Measurements from ENCODE around the gene OR11G2.

OR11G2 gene, protein sequence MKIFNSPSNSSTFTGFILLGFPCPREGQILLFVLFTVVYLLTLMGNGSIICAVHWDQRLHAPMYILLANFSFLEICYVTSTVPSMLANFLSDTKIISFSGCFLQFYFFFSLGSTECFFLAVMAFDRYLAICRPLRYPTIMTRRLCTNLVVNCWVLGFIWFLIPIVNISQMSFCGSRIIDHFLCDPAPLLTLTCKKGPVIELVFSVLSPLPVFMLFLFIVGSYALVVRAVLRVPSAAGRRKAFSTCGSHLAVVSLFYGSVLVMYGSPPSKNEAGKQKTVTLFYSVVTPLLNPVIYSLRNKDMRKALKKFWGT

GRCh38 chr14:20190596-20190995 lies at the start of gene OR11G2:
Gene OR11G2 (plus strand): TSS chr14:20190896. CDS start chr14:20197438, 6,542 bp downstream.
- no peaks in the 10 kb centered on the region for H3K36me3 ChIP-seq (ENCODE audit: insufficient read depth, low read length)
- H3K9me3 ChIP-seq (ENCODE audit: insufficient read depth, low read depth, low read length), result no peaks in the 10 kb centered on the region
- no peak within 1 kb of the TSS for H3K4me2 ChIP-seq (ENCODE audit: low read depth, low read length, poor library complexity, severe bottlenecking)
- no peak within 1 kb of the TSS for H2AFZ ChIP-seq (ENCODE audit: low read length)
- no peaks in the 10 kb centered on the region for H4K20me1 ChIP-seq (ENCODE audit: insufficient read depth, low read length, poor library complexity, severe bottlenecking)
- no peaks in the 10 kb centered on the region for H3K9me2 ChIP-seq (replicated peaks; ENCODE audit: low read depth, low read length)
- H3K27me3 ChIP-seq (ENCODE audit: insufficient read depth, low read length, poor library complexity, severe bottlenecking), result no peaks in the 10 kb centered on the region
- H3K4me3 ChIP-seq (ENCODE audit: low read length, poor library complexity, severe bottlenecking), result no peak within 1 kb of the TSS
- H3K79me2 ChIP-seq (ENCODE audit: insufficient read depth, low read length), result no peaks in the 10 kb centered on the region
- H3F3A ChIP-seq (ENCODE audit: low read depth), result no peaks in the 10 kb centered on the region
- TF ChIP-seq CTCF (conservative IDR thresholded peaks at IDR 0.05; ENCODE audit: low read length) (no peak), EZH2phosphoT487 (IDR thresholded peaks at IDR 0.05; ENCODE audit: borderline replicate concordance) (no peak)
- H3K9ac ChIP-seq (ENCODE audit: low read depth, low read length, poor library complexity, severe bottlenecking), result no peak within 1 kb of the TSS
- H3K4me1 ChIP-seq (ENCODE audit: insufficient read depth, low read length, poor library complexity, severe bottlenecking), result no peaks in the 10 kb centered on the region

GRCh38 chr14:20143911-20144310 lies 46.8 kb upstream of the OR11G2 start:
- no peaks in the 10 kb centered on the region for H3F3A ChIP-seq (ENCODE audit: low read depth)
- H3K4me1 ChIP-seq (ENCODE audit: insufficient read depth, low read length, poor library complexity, severe bottlenecking), result no peaks in the 10 kb centered on the region
- no peaks in the 10 kb centered on the region for H4K20me1 ChIP-seq (ENCODE audit: insufficient read depth, low read length, poor library complexity, severe bottlenecking)
- no peaks in the 10 kb centered on the region for H3K9me2 ChIP-seq (replicated peaks; ENCODE audit: low read depth, low read length)
- H3K9me3 ChIP-seq (ENCODE audit: insufficient read depth, low read depth, low read length), result no peaks in the 10 kb centered on the region
- no peaks in the 10 kb centered on the region for H3K27me3 ChIP-seq (ENCODE audit: insufficient read depth, low read length, poor library complexity, severe bottlenecking)
- H3K9ac ChIP-seq (ENCODE audit: low read depth, low read length, poor library complexity, severe bottlenecking), result no peak overlapping the region
- no peak; the same call in 1 of the 2 replicates for TF ChIP-seq CTCF (conservative IDR thresholded peaks at IDR 0.05; ENCODE audit: low read length)
- TF ChIP-seq EZH2phosphoT487 (IDR thresholded peaks at IDR 0.05; ENCODE audit: borderline replicate concordance), result no peak
- no peak overlapping the region for H3K4me2 ChIP-seq (ENCODE audit: low read depth, low read length, poor library complexity, severe bottlenecking)
- no peaks in the 10 kb centered on the region for H3K79me2 ChIP-seq (ENCODE audit: insufficient read depth, low read length)
- no peak overlapping the region for H2AFZ ChIP-seq (ENCODE audit: low read length)
- no peak overlapping the region for H3K4me3 ChIP-seq (ENCODE audit: low read length, poor library complexity, severe bottlenecking)
- no peaks in the 10 kb centered on the region for H3K36me3 ChIP-seq (ENCODE audit: insufficient read depth, low read length)

DNA sequence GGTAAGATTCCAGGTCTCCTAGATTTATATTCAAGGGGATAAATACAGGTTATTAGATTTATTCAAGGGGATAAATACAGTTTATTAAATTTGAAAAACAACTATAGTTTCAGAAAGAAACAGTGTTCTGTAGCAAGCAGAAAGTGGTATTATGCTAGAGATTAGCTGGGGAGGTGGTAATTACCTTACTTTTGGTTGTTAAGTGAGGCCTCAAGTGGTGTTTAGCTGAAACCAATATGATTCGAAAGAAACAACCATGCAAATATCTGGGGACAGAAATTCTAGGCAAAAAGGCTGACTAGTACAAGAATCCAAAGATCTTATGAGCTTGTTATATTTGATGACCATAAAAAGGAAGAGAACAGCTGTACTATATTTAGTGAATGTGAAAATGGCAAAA lies 45.9 kb upstream of the OR11G2 start:
- H3K4me3 ChIP-seq (ENCODE audit: low read length, poor library complexity, severe bottlenecking), result no peak overlapping the region
- no peak for TF ChIP-seq EZH2phosphoT487 (IDR thresholded peaks at IDR 0.05; ENCODE audit: borderline replicate concordance)
- H3K36me3 ChIP-seq (ENCODE audit: insufficient read depth, low read length), result no peaks in the 10 kb centered on the region
- no peaks in the 10 kb centered on the region for H3K27me3 ChIP-seq (ENCODE audit: insufficient read depth, low read length, poor library complexity, severe bottlenecking)
- no peaks in the 10 kb centered on the region for H3K4me1 ChIP-seq (ENCODE audit: insufficient read depth, low read length, poor library complexity, severe bottlenecking)
- no peak overlapping the region for H2AFZ ChIP-seq (ENCODE audit: low read length)
- H3K9ac ChIP-seq (ENCODE audit: low read depth, low read length, poor library complexity, severe bottlenecking), result no peak overlapping the region
- no peaks in the 10 kb centered on the region for H3K79me2 ChIP-seq (ENCODE audit: insufficient read depth, low read length)
- no peaks in the 10 kb centered on the region for H3K9me3 ChIP-seq (ENCODE audit: insufficient read depth, low read depth, low read length)
- no peak overlapping the region for H3K4me2 ChIP-seq (ENCODE audit: low read depth, low read length, poor library complexity, severe bottlenecking)
- no peaks in the 10 kb centered on the region for H4K20me1 ChIP-seq (ENCODE audit: insufficient read depth, low read length, poor library complexity, severe bottlenecking)
- no peaks in the 10 kb centered on the region for H3K9me2 ChIP-seq (replicated peaks; ENCODE audit: low read depth, low read length)
- H3F3A ChIP-seq (ENCODE audit: low read depth), result no peaks in the 10 kb centered on the region

GRCh38 chr14:20164462-20164861 lies 26.2 kb upstream of the OR11G2 start:
- H3K9me3 ChIP-seq (ENCODE audit: insufficient read depth, low read depth, low read length), result no peaks in the 10 kb centered on the region; the same call in 1 of the 2 replicates
- H3K4me3 ChIP-seq (ENCODE audit: low read length, poor library complexity, severe bottlenecking), result no peak overlapping the region
- H2AFZ ChIP-seq (ENCODE audit: low read length), result no peak overlapping the region
- no peaks in the 10 kb centered on the region for H4K20me1 ChIP-seq (ENCODE audit: insufficient read depth, low read length, poor library complexity, severe bottlenecking)
- H3K36me3 ChIP-seq (ENCODE audit: insufficient read depth, low read length), result no peaks in the 10 kb centered on the region
- H3F3A ChIP-seq (ENCODE audit: low read depth), result no peaks in the 10 kb centered on the region
- H3K27me3 ChIP-seq (ENCODE audit: insufficient read depth, low read length, poor library complexity, severe bottlenecking), result no peaks in the 10 kb centered on the region
- H3K9me2 ChIP-seq (replicated peaks; ENCODE audit: low read depth, low read length), result no peaks in the 10 kb centered on the region
- no peak overlapping the region for H3K9ac ChIP-seq (ENCODE audit: low read depth, low read length, poor library complexity, severe bottlenecking)
- H3K79me2 ChIP-seq (ENCODE audit: insufficient read depth, low read length), result no peaks in the 10 kb centered on the region
- H3K4me1 ChIP-seq (ENCODE audit: insufficient read depth, low read length, poor library complexity, severe bottlenecking), result no peaks in the 10 kb centered on the region
- H3K4me2 ChIP-seq (ENCODE audit: low read depth, low read length, poor library complexity, severe bottlenecking), result no peak overlapping the region
- no peak for TF ChIP-seq EZH2phosphoT487 (IDR thresholded peaks at IDR 0.05; ENCODE audit: borderline replicate concordance)
- no peak for TF ChIP-seq CTCF (conservative IDR thresholded peaks at IDR 0.05; ENCODE audit: low read length)

Measured in Loucy (cell line).